ENCODE data around the gene FANCC. TPM values are rescaled to one million over a fixed set of nuclear protein-coding genes. Genes with fewer than 3 reads are reported as not detected.

FANCC gene
- total RNA-seq, 1 experiment from 2014 or later = 14.6 TPM

DNA sequence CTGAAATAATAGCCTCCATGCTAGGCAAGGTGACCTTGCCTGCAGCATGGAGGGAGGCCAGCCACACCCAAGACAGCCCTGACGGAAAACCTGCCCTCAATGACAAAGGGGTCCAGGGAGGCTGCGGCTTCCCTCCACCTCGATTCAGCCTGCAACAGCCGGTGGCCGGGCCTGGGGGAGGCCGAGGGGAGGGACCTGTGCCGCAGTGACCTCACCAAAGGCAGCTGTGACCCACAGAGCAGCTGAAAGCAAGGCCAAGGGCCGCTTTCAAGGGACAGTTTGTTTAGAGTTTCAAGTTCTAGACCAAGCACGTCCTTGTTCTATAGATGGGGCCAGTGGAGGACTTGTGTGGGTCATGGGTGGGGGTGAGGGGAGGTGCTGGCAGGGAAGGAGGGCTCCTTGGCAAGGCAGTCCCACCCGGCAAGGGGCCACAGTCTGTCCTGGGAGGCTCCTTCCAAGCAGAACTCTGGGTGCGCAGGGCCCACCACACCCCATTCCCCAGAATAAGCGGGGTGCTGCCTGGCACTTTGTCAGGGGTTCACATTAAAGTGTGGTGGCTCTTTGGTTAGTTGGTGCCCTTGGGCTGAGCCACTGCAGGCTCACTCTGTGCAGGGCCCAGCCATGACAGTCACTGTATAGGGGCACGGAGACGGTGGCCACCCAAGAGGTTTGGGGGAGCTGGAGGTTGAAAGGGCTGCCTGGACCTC is 226.5 kb downstream of the FANCC start:
- DNase-seq (ENCODE audit: extremely low read depth, low read depth) = no peak

GRCh38 chr9:95090023-95090791 is 227.3 kb downstream of the FANCC start:
- no peak for DNase-seq (ENCODE audit: extremely low read depth, low read depth)

- DNase-seq (ENCODE audit: extremely low read depth, low read depth) = no peak
Measured at GRCh38 chr9:95089257-95090022, 228.1 kb downstream of the FANCC start.

GRCh38 chr9:95088421-95089161 is 228.9 kb downstream of the FANCC start:
- no peak for DNase-seq (ENCODE audit: extremely low read depth, low read depth)

GRCh38 chr9:95087659-95088242 is 229.8 kb downstream of the FANCC start:
- peak; percentile 19 for DNase-seq (ENCODE audit: extremely low read depth, low read depth)

DNA sequence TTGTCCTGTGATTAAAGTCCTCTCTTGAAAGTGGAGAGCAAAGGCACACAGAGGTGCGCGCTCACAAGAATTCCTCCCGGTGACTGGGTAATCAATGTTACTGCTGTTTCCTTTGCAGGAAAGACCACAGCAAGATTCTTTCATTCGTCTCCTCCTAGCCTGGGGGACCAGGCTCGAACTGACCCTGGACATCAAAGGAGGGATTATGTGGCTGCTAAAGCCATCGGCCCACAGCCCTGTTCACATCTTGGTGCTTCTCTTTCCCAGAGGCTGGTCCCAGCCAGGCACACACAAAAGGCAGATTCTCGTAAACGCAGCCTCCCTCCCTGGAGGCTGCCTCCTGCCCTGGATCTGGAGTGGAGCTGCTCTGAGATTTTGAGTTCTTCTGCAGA is 230.9 kb downstream of the FANCC start:
- DNase-seq (ENCODE audit: extremely low read depth, low read depth) = no peak

- DNase-seq (ENCODE audit: extremely low read depth, low read depth) = no peak
Measured at GRCh38 chr9:95085861-95086563, 231.5 kb downstream of the FANCC start.

GRCh38 chr9:95085036-95085770 is 232.3 kb downstream of the FANCC start:
- DNase-seq (ENCODE audit: extremely low read depth, low read depth) = no peak

DNA sequence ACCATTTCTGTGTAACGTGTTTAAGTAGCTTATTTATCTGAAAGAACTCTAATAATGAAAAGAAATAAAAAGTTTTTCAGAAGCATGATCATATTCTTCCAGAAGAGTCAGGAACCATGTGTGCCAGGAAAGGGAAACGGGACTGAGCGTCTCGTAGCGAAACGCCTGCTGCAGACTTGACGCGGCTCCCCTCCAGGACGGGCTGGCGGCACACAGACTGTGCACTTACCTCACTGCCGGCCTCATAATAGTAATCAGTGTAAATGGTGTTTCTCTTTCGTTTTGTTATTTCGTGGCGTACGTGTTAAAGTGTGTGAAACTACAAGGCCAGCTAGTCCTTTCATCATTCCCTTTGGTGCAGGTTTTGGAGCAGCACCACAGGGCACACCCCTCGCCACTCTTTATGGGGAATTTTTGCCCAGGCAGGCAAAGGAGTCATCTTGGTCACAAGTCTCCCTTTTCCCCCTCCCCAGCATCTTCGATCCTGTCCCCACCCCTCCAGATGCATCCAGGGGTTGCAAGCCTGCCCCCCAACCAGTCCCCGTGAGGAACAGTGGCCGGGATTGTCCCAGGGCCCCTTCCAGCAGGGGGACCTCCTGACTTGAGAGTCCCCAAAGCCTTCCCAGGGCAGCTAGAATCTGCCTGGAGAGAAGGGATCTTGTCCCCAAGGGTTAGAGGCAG is 233.1 kb downstream of the FANCC start:
- DNase-seq (ENCODE audit: extremely low read depth, low read depth) = no peak

GRCh38 chr9:95083086-95083768 is 234.3 kb downstream of the FANCC start:
- no peak for DNase-seq (ENCODE audit: extremely low read depth, low read depth)

- DNase-seq (ENCODE audit: extremely low read depth, low read depth) = no peak
Measured at GRCh38 chr9:95082401-95083084, 235.0 kb downstream of the FANCC start.

DNA sequence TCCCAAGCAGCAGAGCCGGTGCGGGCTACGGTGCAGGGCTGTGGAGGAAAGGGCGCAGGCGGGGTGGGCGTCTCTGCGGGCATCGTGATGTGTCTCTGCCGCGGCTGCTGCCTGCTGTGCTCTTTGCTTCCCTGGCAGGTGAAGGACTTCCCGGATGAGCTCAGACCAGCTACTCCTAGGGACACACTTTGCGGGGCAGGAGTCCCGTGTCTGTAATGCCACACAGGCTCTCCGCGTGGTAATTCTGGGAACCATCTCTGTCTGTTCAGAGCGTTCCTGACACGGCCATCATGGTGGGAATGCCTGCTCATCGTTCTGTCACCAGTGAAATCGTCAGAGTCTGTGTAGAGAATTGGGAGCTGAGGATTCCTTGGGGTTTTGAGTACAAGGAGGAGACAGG is 235.5 kb downstream of the FANCC start:
- no peak for DNase-seq (ENCODE audit: extremely low read depth, low read depth)

GRCh38 chr9:95080961-95081647 is 236.4 kb downstream of the FANCC start:
- DNase-seq (ENCODE audit: extremely low read depth, low read depth) = no peak

- DNase-seq (ENCODE audit: extremely low read depth, low read depth) = no peak
Measured at GRCh38 chr9:95079461-95079860, 238.0 kb downstream of the FANCC start.

- DNase-seq (ENCODE audit: extremely low read depth, low read depth) = no peak
Measured at GRCh38 chr9:95078939-95079338, 238.6 kb downstream of the FANCC start.

DNA sequence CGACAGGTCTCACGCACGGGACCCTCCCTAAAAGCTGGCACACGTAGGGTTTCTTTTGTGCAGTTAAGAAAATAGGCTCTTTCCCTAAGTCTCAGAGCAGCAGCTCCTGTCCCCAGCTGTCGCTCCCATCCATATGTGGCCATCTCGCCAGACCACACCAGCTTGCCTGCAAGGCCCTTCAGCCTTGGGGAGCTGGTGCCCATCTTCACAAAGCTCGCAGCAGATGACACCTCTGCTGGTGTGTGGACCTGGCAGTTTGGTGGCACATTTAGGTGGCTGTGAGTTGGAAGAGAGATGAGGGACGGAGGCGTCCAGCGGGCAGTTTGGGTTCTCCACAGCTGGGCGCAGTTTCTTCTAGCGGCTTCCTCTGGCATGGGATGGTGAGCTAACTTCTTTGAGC is 239.0 kb downstream of the FANCC start:
- no peak for DNase-seq (ENCODE audit: extremely low read depth, low read depth)
